ENCODE data around the gene RGS11. TPM values are rescaled to one million over a fixed set of nuclear protein-coding genes. Genes with fewer than 3 reads are reported as not detected.

Gene RGS11
- polyA plus RNA-seq, 12 donors = 0.59 to 9.0 (median 1.2) TPM; not detected in 1

GRCh38 chr16:296806-297510 is 21.2 kb upstream of the RGS11 start:
- DNase-seq = no peak

DNA sequence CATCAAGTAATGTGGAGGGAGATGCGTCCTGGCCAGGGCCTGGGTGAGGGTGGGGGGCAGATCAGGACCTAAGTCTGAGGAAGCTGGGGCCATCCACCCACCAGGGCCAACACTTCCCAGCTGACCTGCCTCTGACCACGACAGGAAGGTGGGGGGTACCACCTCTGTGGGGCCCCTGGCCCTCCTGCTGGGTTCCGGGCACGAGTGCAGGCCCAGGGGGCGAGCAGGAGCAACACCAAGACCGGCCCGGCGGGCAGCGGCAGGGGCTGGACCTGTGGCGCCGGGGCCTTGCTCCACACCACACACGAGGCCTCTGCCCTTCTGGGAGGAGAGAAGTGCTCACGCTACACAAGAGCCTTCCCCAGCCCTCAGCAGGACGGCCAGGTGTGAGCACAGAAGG is 20.5 kb upstream of the RGS11 start:
- DNase-seq = no peak

DNA sequence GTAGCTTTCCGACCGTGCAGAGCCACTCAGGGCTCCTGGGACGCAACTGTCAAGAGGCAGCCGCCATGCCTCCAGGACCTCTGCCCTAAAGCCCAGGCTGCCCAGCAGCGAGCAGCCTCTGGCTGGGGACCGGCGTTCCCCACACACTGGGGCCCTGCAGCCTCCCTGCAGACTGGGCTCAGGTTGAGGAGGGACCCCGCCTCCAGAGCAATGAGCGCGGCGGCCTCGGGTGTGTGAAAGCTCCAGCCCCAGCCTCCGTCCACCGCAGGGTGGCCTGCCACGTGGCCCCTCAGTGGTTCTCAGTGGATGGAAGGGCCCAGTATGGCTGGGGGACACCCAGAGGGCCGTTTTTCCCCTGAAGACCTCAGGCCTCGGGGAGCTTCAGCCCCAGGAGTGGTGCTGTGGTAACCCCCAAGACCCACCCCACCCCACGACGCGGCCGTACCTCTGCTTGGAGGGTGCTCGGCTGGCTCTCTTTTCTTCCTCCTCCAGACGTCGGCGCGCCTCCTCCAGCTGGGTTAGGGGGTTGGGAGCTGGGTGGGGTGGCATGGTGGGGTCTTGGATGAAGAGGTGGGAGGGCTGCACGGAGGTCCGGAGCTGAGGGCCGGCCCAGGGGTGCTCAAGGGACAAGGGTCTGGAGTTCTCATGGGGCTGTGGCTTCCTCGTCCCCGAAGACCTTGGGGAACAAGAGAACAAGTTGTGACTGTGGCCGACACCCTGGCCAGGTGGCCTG is 17.5 kb upstream of the RGS11 start:
- DNase-seq = no peak

- no peak for DNase-seq
Measured at GRCh38 chr16:291539-291938, 15.8 kb upstream of the RGS11 start.

DNA sequence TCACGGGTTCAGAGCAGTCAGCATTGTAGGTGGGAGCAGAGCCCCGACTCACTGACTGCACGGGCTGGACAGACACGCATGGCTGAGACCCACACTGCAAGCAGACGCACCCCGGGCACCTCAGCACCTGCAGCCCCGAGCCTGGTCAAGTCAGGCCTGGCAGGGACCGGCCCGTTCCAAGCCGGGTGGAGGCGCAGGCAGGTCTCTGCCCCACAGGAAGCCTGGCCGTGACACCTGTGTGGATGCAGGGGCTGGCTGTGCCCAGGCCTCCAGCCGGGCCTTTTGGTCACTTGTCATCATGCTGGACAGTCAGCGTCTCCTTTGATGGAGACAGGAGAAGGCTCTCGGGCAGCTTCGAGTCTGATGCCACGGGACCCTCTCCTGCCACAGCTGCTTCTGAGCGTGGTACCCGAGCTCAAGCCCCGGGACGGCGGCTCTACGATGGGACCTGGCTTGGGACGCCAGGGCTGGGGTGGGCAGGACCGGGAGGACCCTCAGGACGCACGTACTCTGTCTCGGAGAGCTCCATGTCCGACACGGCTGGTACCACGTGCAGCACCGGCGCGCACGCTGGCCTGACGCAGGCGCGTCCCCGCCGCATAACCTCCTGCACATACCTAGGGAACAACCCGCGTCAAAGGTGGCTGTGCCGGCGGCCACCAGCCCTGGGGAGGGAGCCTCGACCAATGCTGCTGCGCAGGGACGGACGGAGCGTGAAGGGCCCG is 15.1 kb upstream of the RGS11 start:
- no peak for DNase-seq

DNA sequence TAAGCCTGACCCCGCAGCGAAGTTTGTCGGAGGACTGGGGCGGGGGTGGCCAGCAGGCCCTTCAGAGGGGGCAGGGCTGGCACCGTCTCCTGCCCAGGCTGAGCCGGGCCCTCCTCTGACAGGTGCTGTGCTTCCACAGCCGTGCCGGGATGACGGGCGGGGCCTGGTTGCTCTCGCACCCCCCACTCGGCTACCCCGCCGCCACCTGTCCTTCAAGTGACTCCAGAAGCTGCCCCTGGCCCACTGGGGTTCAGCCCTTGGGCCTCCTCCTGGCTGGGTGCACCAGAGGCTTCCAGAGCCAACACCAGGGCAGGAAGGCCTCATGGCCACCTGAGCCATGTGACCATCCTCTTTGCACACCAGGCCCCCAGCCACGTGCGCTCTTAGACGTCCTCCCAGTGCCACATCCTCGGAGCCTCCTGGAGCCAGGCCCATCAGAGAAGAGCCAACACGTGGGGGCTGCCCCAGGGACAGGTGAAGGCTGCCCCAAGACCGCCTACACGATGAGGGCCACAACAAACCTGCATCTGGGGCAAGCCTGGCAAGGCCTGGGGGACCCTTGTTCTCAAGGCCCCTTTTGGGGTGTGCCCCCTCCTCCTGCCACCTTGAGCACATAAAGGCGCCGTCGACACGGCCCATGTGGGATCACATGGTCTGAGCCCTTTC is 14.4 kb upstream of the RGS11 start:
- DNase-seq = no peak

DNA sequence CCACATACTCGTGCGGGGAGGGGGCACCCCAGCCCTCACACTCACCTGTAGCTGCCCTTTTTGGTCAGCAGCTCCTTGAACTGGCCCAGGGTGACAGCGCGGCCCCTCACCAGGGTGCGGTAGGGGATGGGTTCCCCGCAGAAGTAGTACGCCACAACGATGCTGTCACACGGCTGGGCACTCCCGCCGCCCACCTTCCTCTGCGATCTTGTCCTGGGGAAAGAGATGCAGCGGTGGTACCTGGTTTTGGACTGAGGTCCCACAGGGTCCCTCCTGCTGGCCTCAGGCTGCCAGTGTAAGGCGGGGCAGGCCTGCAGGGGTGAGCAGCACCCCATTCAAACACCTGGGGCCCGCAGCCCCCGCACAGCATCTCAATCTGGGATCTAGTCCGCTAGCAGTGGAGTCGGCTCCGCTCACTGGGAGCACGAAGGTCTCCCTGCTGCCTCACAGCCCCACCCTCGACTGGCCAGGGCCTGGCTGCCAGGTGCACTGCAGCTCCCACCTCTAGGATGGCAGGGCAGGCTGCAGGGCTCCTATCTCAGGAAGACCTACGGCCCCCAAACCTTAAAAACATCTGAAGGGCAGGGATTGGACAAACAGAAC is 13.8 kb upstream of the RGS11 start:
- DNase-seq = no peak

GRCh38 chr16:287981-288920 is 12.5 kb upstream of the RGS11 start:
- DNase-seq = no peak

DNA sequence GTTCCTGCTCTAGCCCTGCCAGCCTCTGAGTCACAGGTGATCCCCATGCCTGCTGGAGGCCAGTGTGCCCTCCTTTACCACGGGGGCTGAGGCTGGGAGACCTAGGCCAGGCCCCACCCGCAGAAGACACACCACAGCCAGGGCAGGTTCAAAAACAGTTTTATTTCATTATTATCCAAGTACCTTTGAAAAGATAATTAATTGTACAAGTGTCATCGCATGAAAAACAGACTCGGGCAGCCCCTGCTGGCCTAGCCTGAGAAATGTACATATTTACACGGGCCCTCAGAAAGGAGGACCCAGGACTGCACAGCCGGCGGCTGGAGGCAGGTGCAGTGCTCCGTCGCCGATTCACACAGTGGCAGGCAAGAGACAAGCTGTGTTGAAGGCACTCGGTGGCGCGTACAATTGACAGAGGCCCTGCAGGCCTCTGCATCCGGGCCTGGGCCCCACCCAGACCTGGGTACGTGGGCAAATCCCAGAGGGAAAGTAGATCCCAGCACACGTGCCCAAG is 11.6 kb upstream of the RGS11 start:
- DNase-seq = no peak

- no peak for DNase-seq
Measured at GRCh38 chr16:286491-287297, 10.9 kb upstream of the RGS11 start.

GRCh38 chr16:285146-286055 is 9.7 kb upstream of the RGS11 start:
- no peak for DNase-seq

DNA sequence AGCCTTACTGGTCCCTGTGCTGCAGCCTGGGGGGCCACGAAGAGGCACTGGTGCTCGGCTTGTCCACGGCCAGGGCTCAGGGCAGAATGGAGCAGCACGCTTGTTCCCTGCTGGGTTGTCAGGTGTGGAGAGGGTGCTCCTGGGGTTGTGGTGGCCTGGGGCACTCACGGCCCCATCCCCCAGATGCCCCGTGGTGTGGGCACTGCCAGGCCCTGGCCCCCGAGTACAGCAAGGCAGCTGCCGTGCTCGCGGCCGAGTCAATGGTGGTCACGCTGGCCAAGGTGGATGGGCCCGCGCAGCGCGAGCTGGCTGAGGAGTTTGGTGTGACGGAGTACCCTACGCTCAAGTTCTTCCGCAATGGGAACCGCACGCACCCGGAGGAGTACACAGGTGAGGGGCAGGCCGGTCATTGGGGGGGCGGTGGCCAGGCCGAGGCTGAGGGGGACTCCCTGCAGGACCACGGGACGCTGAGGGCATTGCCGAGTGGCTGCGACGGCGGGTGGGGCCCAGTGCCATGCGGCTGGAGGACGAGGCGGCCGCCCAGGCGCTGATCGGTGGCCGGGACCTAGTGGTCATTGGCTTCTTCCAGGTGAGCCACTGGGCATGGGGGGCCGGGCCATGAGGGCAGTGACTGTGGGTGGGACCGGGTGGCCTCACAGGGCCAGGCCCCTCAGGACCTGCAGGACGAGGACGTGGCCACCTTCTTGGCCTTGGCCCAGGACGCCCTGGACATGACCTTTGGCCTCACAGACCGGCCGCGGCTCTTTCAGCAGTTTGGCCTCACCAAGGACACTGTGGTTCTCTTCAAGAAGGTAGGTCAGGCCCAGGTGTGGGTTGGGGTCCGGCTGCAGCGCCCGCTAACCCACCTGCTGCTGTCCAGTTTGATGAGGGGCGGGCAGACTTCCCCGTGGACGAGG is 8.7 kb upstream of the RGS11 start:
- no peak for DNase-seq

- DNase-seq = no peak
Measured at GRCh38 chr16:283033-283805, 7.5 kb upstream of the RGS11 start, which contains the start of gene PDIA2. TSS of gene PDIA2 (plus strand) at chr16:283164. CDS start at chr16:283170, 6 bp downstream.

GRCh38 chr16:282491-282890 is 6.7 kb upstream of the RGS11 start:
- DNase-seq = no peak

DNA sequence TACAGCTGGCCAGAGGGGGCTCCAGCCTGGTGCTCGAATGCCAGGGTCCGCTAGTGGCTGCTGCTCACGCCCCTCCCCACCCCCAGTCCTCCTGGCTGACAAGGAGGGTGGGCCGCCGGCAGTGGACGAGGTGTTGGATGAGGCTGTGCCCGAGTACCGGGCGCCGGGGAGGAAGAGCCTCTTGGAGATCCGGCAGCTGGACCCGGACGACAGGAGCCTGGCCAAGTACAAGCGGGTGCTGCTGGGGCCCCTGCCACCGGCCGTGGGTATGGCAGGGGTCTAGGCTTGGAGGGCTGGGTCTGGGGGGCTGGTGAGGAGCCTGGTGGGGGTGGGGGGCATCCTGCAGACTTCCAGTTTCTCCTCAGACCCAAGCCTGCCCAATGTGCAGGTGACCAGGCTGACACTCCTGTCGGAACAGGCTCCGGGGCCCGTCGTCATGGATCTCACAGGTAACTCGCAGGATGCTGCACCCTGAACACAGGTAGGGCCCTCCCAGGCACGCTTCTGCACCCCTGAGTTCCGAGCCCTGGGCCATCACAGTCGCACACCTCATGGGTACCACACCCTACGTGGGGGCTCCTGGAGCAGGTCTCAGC is 6.0 kb upstream of the RGS11 start:
- no peak for DNase-seq
